Lung (tissue), 12 donors: ENCODE measurements around the gene POLR3H. TPM values are rescaled to one million over a fixed set of nuclear protein-coding genes. Genes with fewer than 3 reads are reported as not detected.

Source experiments
- ATAC-seq: fragments of 200-7000 bp; cut with Tn5 transposase; one replicate; pipeline ENCODE4 v1.9.1; 2020; ENCODE audit warnings: moderate number of reproducible peaks; ENCODE audit not compliant: insufficient read depth, low FRiP score
- DNase-seq, 3 donors: peaks; one replicate each; pipeline ENCODE4 v3.0.0-alpha.2; 2013 to 2017
- H3K27ac ChIP-seq, 2 donors: one replicate each; pipeline ENCODE4 v1.5.1; 2013; ENCODE audit warnings: mild to moderate bottlenecking in 2 of 2, moderate library complexity in 2 of 2, control low read depth in 1 of 2, inconsistent platforms in 1 of 2, low read depth in 1 of 2, low read length in 1 of 2
- H3K27me3 ChIP-seq, 3 donors: one replicate each; pipeline ENCODE4 v1.5.1; 2013; ENCODE audit warnings: low read length in 2 of 3; ENCODE audit not compliant: control insufficient read depth in 3 of 3, insufficient read depth in 3 of 3
- H3K36me3 ChIP-seq, 4 donors: one replicate each; pipeline ENCODE4 v1.5.1; 2013; ENCODE audit warnings: low read length in 4 of 4, mild to moderate bottlenecking in 1 of 4, moderate library complexity in 1 of 4; ENCODE audit not compliant: control insufficient read depth in 4 of 4, insufficient read depth in 4 of 4
- H3K4me1 ChIP-seq, 5 donors: one replicate each; pipeline ENCODE4 v1.5.1; 2013; ENCODE audit warnings: low read length in 5 of 5, mild to moderate bottlenecking in 2 of 5, moderate library complexity in 1 of 5; ENCODE audit not compliant: control insufficient read depth in 5 of 5, insufficient read depth in 5 of 5
- H3K4me3 ChIP-seq: one replicate; pipeline ENCODE4 v1.5.1; 2013; ENCODE audit warnings: mild to moderate bottlenecking, control low read depth, moderate library complexity
- H3K9ac ChIP-seq, 2 donors: one replicate each; pipeline ENCODE4 v1.5.1; 2013; ENCODE audit warnings: low read length in 2 of 2, control low read depth in 1 of 2; ENCODE audit not compliant: insufficient read depth in 1 of 2
- H3K9me3 ChIP-seq, 4 donors: one replicate each; pipeline ENCODE4 v1.5.1; 2013; ENCODE audit warnings: low read length in 3 of 4, mild to moderate bottlenecking in 1 of 4, moderate library complexity in 1 of 4; ENCODE audit not compliant: control insufficient read depth in 4 of 4, insufficient read depth in 3 of 4
- CTCF ChIP-seq: IDR thresholded peaks from 2 replicates; pipeline ENCODE4 v1.5.1; 2012; ENCODE audit warnings: mild to moderate bottlenecking; ENCODE audit errors: control extremely low read depth, extremely low read depth
- WGBS, 2 donors: extraction: QIAGEN DNeasy Blood & Tissue Kit; methylation state at CpG; one replicate each; pipeline ENCODE4 v1.1.7; 2013; 5-methylcytosine and 5-hydroxymethylcytosine counted together
- polyA plus RNA-seq, 2 donors: library from polyadenylated mRNA; stranded (reverse); fragments of 200-250 nt; gene quantifications; one replicate each; pipeline ENCODE4 v1.2.1, GENCODE V29; 2013
- total RNA-seq, 2 donors: library from RNA; depleted of rRNA in 1 of 2; stranded (reverse); fragments of >200 nt in 1 of 2; gene quantifications; one replicate each; pipeline ENCODE4 v1.2.1, GENCODE V29; 2014 to 2021
- donor health status: control.
- donor health status: control.
- donor health status: Bipolar disorder and iron deficiency.
- donor health status: healthy.
- donor health status: DM: yes; HTN: yes; CAD: no.

POLR3H gene
- total and polyA plus RNA-seq, 4 donors = 12.1 to 65.9 (median 39.8) TPM

- ATAC-seq = no peak
- 92 to 93% methylated on average over 5 of the region's 5 CpGs for whole genome bisulfite sequencing, 2 donors
- H3K36me3 ChIP-seq = peaks cover 14 to 34% (median 24%) of the 10 kb centered on the region in 4 donors
- peak overlapping the region in 1 of 2 donors; percentile 13 for H3K27ac ChIP-seq
- H3K4me3 ChIP-seq = no peak overlapping the region
- H3K4me1 ChIP-seq = peaks cover 0 to 3% (median 0%) of the 10 kb centered on the region in 5 donors
- DNase-seq = no peak
- H3K9me3 ChIP-seq = no peaks in the 10 kb centered on the region
- H3K27me3 ChIP-seq = no peaks in the 10 kb centered on the region
- TF ChIP-seq CTCF = no peak
- no peak overlapping the region for H3K9ac ChIP-seq
Measured at GRCh38 chr22:41501209-41501608, 43.1 kb downstream of the POLR3H start.

GRCh38 chr22:41500303-41500702 lies 44.0 kb downstream of the POLR3H start:
- H3K36me3 ChIP-seq = peaks cover 14 to 29% (median 24%) of the 10 kb centered on the region in 4 donors

DNA sequence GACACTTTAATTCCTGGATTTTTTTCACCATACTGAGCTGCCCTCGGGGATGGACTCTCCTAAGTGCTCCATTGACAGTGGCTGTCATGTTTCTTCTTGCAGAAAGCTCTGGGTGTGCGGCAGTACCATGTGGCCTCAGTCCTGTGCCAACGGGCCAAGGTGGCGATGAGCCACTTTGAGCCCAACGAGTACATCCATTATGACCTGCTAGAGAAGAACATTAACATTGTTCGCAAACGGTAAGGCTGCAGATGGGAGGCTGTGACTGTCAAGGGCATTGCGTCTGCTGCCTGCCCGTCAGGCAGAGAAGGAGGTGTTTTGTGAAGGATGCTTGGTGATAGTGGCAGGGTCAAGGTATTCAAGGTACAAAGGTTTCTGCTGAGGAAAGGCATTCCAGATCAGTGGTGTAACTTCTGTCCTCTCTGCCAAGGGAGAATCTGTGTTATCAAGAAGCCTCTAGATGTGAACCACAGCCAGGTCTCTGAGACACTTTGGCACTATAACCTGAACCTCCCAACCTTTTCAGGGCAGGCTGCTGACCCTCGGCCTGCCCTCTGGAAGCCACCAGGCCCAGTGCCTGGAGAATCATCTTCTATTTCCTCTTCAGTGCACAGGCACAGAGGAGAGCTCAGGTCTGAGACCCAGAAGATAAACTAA lies 44.5 kb downstream of the POLR3H start:
- 89 to 93% methylated on average over 10 of the region's 10 CpGs for WGBS, 2 donors
- Histone ChIP-seq H3K9me3 (no peaks in the 10 kb centered on the region), H3K4me3 (no peak overlapping the region), H3K4me1 (peaks cover 0 to 3% (median 0%) of the 10 kb centered on the region in 5 donors), H3K27me3 (no peaks in the 10 kb centered on the region), H3K36me3 (peaks cover 14 to 29% (median 23%) of the 10 kb centered on the region in 4 donors), H3K27ac (peak overlapping the region in 1 of 2 donors; percentile 62), H3K9ac (no peak overlapping the region)
- ATAC-seq = no peak
- no peak for DNase-seq
- no peak for TF ChIP-seq CTCF

More at GRCh38 chr22:41500303-41500702, 44.0 kb downstream of the POLR3H start:
- H3K4me3 ChIP-seq = no peak overlapping the region
- 85 to 86% methylated on average over 7 of the region's 7 CpGs for WGBS, 2 donors
- no peak for DNase-seq
- ATAC-seq = no peak
- H3K9me3 ChIP-seq = no peaks in the 10 kb centered on the region
- no peaks in the 10 kb centered on the region for H3K27me3 ChIP-seq
- H3K9ac ChIP-seq = no peak overlapping the region
- peaks cover 0 to 3% (median 0%) of the 10 kb centered on the region in 5 donors for H3K4me1 ChIP-seq
- H3K27ac ChIP-seq = no peak overlapping the region
- TF ChIP-seq CTCF = no peak
